Testis (tissue), 3 donors: Measurements from ENCODE around the gene MEIOB. TPM values are rescaled to one million over a fixed set of nuclear protein-coding genes. Genes with fewer than 3 reads are reported as not detected.

ENCODE experiments used
- DNase-seq: peaks from one replicate; pipeline ENCODE4 v3.0.0-alpha.2; 2019
- H3K27ac ChIP-seq, 2 donors: fragments of 200-600 bp; sonication (generic); one replicate each; pipeline ENCODE4 v1.5.1; 2019
- H3K27me3 ChIP-seq: fragments of 200-600 bp; sonication (generic); one replicate; pipeline ENCODE4 v1.5.1; 2019
- H3K36me3 ChIP-seq: fragments of 200-600 bp; sonication (generic); one replicate; pipeline ENCODE4 v1.5.1; 2017; ENCODE audit warnings: low read depth; ENCODE audit errors: missing control alignments
- H3K4me1 ChIP-seq: fragments of 200-600 bp; sonication (generic); one replicate; pipeline ENCODE4 v1.5.1; 2019
- H3K4me3 ChIP-seq, 2 donors: fragments of 200-600 bp; sonication (generic); one replicate each; pipeline ENCODE4 v1.5.1; 2017 to 2019
- H3K9me3 ChIP-seq: fragments of 200-600 bp; sonication (generic); one replicate; pipeline ENCODE4 v1.5.1; 2017
- CTCF ChIP-seq, 3 experiments: fragments of 450-650 bp in 2 of 3; fragments of 200-600 bp in 1 of 3; sonication (generic) in 1 of 3; IDR thresholded peaks; one replicate each; pipeline ENCODE4 v1.5.1; 2016 to 2019; ENCODE audit warnings: antibody characterized with exemption in 3 of 3, mild to moderate bottlenecking in 2 of 3, moderate library complexity in 1 of 3
- POLR2A ChIP-seq: fragments of 450-650 bp; IDR thresholded peaks from one replicate; pipeline ENCODE4 v1.6.1; 2017; ENCODE audit warnings: antibody characterized with exemption, mild to moderate bottlenecking, moderate library complexity
- WGBS, 2 donors: methylation state at CpG; one replicate each; pipeline ENCODE4 v1.1.5; 2018; 5-methylcytosine and 5-hydroxymethylcytosine counted together
- intact Hi-C: fragments of 100-400 bp; cut with DNase I; formaldehyde crosslinking; loops from one replicate; pipeline ENCODE4 v1.15.1; 2023; ENCODE audit warnings: low total_unique reads
- polyA plus RNA-seq: library from polyadenylated mRNA; stranded (reverse); fragments of 350-450 nt; fragmentation: Illumina TruSeq; extraction: RNeasy Lipid Tissue Mini Kit (QIAGEN cat#74804); gene quantifications from one replicate; pipeline ENCODE4 v1.2.3, GENCODE V29; 2014; ENCODE audit warnings: low read depth, low replicate concordance; ENCODE audit not compliant: insufficient read depth
- total RNA-seq, 2 donors: library from RNA; depleted of rRNA; stranded (reverse); fragments of >200 nt; gene quantifications; one replicate each; pipeline ENCODE4 v1.2.3, GENCODE V29; 2016

MEIOB gene
- total and polyA plus RNA-seq, 3 donors from 2014 or later = 34.6 to 53.9 (median 53.8) TPM

- intact Hi-C loops = no loop called here
- H3K36me3 ChIP-seq = no peaks in the 10 kb centered on the region
- no peak for DNase-seq
- no peaks in the 10 kb centered on the region for H3K9me3 ChIP-seq
- H3K27me3 ChIP-seq = no peaks in the 10 kb centered on the region
- H3K27ac ChIP-seq = no peak overlapping the region
- TF ChIP-seq CTCF (IDR thresholded peaks at IDR 0.05) = no peak
- TF ChIP-seq POLR2A = no peak
- WGBS, 2 donors = 83 to 85% methylated on average over 17 to 27 of the region's 27 CpGs
- no peaks in the 10 kb centered on the region for H3K4me1 ChIP-seq
- H3K4me3 ChIP-seq = no peak overlapping the region
These were observed 24.1 kb upstream of the MEIOB start for GRCh38 chr16:1895949-1896675.

- 90 to 93% methylated on average over 2 to 5 of the region's 5 CpGs for WGBS, 2 donors
- Histone ChIP-seq H3K27me3 (no peaks in the 10 kb centered on the region), H3K4me1 (no peaks in the 10 kb centered on the region), H3K36me3 (no peaks in the 10 kb centered on the region), H3K27ac (no peak overlapping the region), H3K9me3 (no peaks in the 10 kb centered on the region), H3K4me3 (no peak overlapping the region)
- TF ChIP-seq POLR2A (no peak), CTCF (IDR thresholded peaks at IDR 0.05) (no peak)
- DNase-seq = no peak
- intact Hi-C loops = no loop called here
These were observed 23.1 kb upstream of the MEIOB start for GRCh38 chr16:1895068-1895467.

- H3K4me1 ChIP-seq = no peaks in the 10 kb centered on the region
- no peak overlapping the region for H3K27ac ChIP-seq
- intact Hi-C loops = no loop called here
- no peak overlapping the region for H3K4me3 ChIP-seq
- no peaks in the 10 kb centered on the region for H3K9me3 ChIP-seq
- no peak for TF ChIP-seq CTCF (IDR thresholded peaks at IDR 0.05)
- TF ChIP-seq POLR2A = no peak
- H3K36me3 ChIP-seq = no peaks in the 10 kb centered on the region
- H3K27me3 ChIP-seq = no peaks in the 10 kb centered on the region
- 43 to 52% methylated on average over 4 of the region's 4 CpGs for WGBS, 2 donors
- DNase-seq = no peak
These were observed 18.7 kb upstream of the MEIOB start for GRCh38 chr16:1890708-1891050.

- no peaks in the 10 kb centered on the region for H3K27me3 ChIP-seq
These were observed 18.2 kb upstream of the MEIOB start for GRCh38 chr16:1890024-1890707.

More at GRCh38 chr16:1890024-1890707, 18.2 kb upstream of the MEIOB start:
- WGBS, 2 donors = 66 to 75% methylated on average over 16 of the region's 16 CpGs
- TF ChIP-seq POLR2A (no peak), CTCF (IDR thresholded peaks at IDR 0.05) (no peak)
- Histone ChIP-seq H3K27ac (no peak overlapping the region), H3K4me1 (no peaks in the 10 kb centered on the region), H3K4me3 (no peak overlapping the region), H3K9me3 (no peaks in the 10 kb centered on the region), H3K36me3 (no peaks in the 10 kb centered on the region)
- DNase-seq = no peak
- intact Hi-C loops = no loop called here
